GM12874 (cell line): ENCODE results near the gene SLC6A12.

Source experiments
- CTCF ChIP-seq: IDR thresholded peaks from 2 replicates; pipeline ENCODE4 v1.5.1; 2011; ENCODE audit warnings: low read depth, mild to moderate bottlenecking, control low read depth, low read length, moderate library complexity; ENCODE audit not compliant: insufficient read depth

SLC6A12 gene

GRCh38 chr12:160858-161257 lies 53.1 kb downstream of the SLC6A12 start:
- TF ChIP-seq CTCF: no peak

GRCh38 chr12:159156-159782 lies 54.7 kb downstream of the SLC6A12 start:
- no peak for TF ChIP-seq CTCF

- no peak for TF ChIP-seq CTCF
Observed at GRCh38 chr12:157644-158043, 56.3 kb downstream of the SLC6A12 start.

GRCh38 chr12:156945-157344 lies 57.0 kb downstream of the SLC6A12 start:
- no peak for TF ChIP-seq CTCF

- no peak for TF ChIP-seq CTCF
Observed at GRCh38 chr12:155646-156045, 58.3 kb downstream of the SLC6A12 start.

- TF ChIP-seq CTCF: no peak
Observed at GRCh38 chr12:155006-155405, 59.0 kb downstream of the SLC6A12 start.

GRCh38 chr12:154058-154457 lies 59.9 kb downstream of the SLC6A12 start:
- TF ChIP-seq CTCF: no peak
